Peyer's patch (tissue), 4 donors: ENCODE data around the gene LEAP2. TPM values are rescaled to one million over a fixed set of nuclear protein-coding genes. Genes with fewer than 3 reads are reported as not detected.

Experiments used
- DNase-seq, 3 donors: peaks; one replicate each; pipeline ENCODE4 v3.0.0-alpha.2; 2017 to 2019
- H3K27ac ChIP-seq, 4 donors: fragments of 200-600 bp; sonication (generic); one replicate each; pipeline ENCODE4 v1.5.1; 2016 to 2019
- H3K27me3 ChIP-seq, 2 donors: fragments of 200-600 bp; sonication (generic); one replicate each; pipeline ENCODE4 v1.5.1; 2019
- H3K36me3 ChIP-seq, 3 donors: fragments of 200-600 bp; sonication (generic); one replicate each; pipeline ENCODE4 v1.5.1; 2016 to 2019
- H3K4me1 ChIP-seq, 4 donors: fragments of 200-600 bp; sonication (generic); one replicate each; pipeline ENCODE4 v1.5.1; 2016 to 2019
- H3K4me3 ChIP-seq, 4 donors: fragments of 200-600 bp; sonication (generic); 1 replicate in 3 of 4; 2 replicates in 1 of 4; pipeline ENCODE4 v1.5.1; 2016 to 2019; ENCODE audit warnings: mild to moderate bottlenecking in 1 of 4
- H3K9me3 ChIP-seq, 4 donors: fragments of 200-600 bp; sonication (generic); one replicate each; pipeline ENCODE4 v1.5.1; 2016 to 2019; ENCODE audit warnings: mild to moderate bottlenecking in 1 of 4
- CTCF ChIP-seq, 6 experiments: fragments of 450-650 bp in 4 of 6; fragments of 200-600 bp in 2 of 6; sonication (generic) in 1 of 6; IDR thresholded peaks; one replicate each; pipeline ENCODE4 v1.5.1; 2017 to 2019; ENCODE audit warnings: antibody characterized with exemption in 6 of 6, mild to moderate bottlenecking in 3 of 6, moderate library complexity in 1 of 6
- POLR2A ChIP-seq, 2 donors: fragments of 450-650 bp; IDR thresholded peaks; one replicate each; pipeline ENCODE4 v1.5.1; 2017; ENCODE audit warnings: antibody characterized with exemption in 2 of 2, mild to moderate bottlenecking in 2 of 2, moderate library complexity in 2 of 2
- total RNA-seq, 4 donors: library from RNA; depleted of rRNA; stranded (reverse); fragments of >200 nt; gene quantifications; one replicate each; pipeline ENCODE4 v1.1.0, GENCODE V29; 2016

The LEAP2 gene
- total RNA-seq, 4 donors from 2014 or later, result 7.2 to 29.9 (median 20.1) TPM; not detected in 1

- peaks cover 0 to 20% (median 3%) of the 10 kb centered on the region in 4 donors for H3K4me1 ChIP-seq
- TF ChIP-seq CTCF (IDR thresholded peaks at IDR 0.05) (no peak), POLR2A (IDR thresholded peaks at IDR 0.05) (no peak)
- no peak overlapping the region for H3K27ac ChIP-seq
- H3K4me3 ChIP-seq, result no peak overlapping the region
- no peaks in the 10 kb centered on the region for H3K9me3 ChIP-seq
- no peak for DNase-seq
- H3K36me3 ChIP-seq, result peaks cover 0 to 17% (median 0%) of the 10 kb centered on the region in 3 donors
- H3K27me3 ChIP-seq, result no peaks in the 10 kb centered on the region
Observed at GRCh38 chr5:132827943-132828673, 45.4 kb upstream of the LEAP2 start.

GRCh38 chr5:132828846-132829494 lies 44.5 kb upstream of the LEAP2 start:
- Histone ChIP-seq H3K4me3 (peak overlapping the region in 3 of 4 donors; percentile 55 to 84 (median 65)), H3K27ac (peak overlapping the region in 3 of 4 donors; percentile 80 to 93 (median 92)), H3K36me3 (peaks cover 0 to 15% (median 0%) of the 10 kb centered on the region in 3 donors), H3K4me1 (peaks cover 0 to 20% (median 3%) of the 10 kb centered on the region in 4 donors), H3K27me3 (no peaks in the 10 kb centered on the region), H3K9me3 (no peaks in the 10 kb centered on the region)
- TF ChIP-seq CTCF (IDR thresholded peaks at IDR 0.05), result no peak
- no peak for DNase-seq

GRCh38 chr5:132829742-132830435 lies 43.6 kb upstream of the LEAP2 start:
- H3K27me3 ChIP-seq, result no peaks in the 10 kb centered on the region
- H3K36me3 ChIP-seq, result peaks cover 0 to 7% (median 0%) of the 10 kb centered on the region in 3 donors
- H3K9me3 ChIP-seq, result no peaks in the 10 kb centered on the region
- H3K4me1 ChIP-seq, result peaks cover 0 to 20% (median 3%) of the 10 kb centered on the region in 4 donors
- H3K4me3 ChIP-seq, result peak overlapping the region; percentile 55 to 84 (median 74)
- DNase-seq, result peak; percentile 59 to 92 (median 92)
- TF ChIP-seq CTCF (IDR thresholded peaks at IDR 0.05), result peak; percentile 43 to 96 (median 88)
- peak; percentile 20 to 41 for TF ChIP-seq POLR2A (IDR thresholded peaks at IDR 0.05)
- peak overlapping the region; percentile 73 to 93 (median 86) for H3K27ac ChIP-seq

- DNase-seq, result peak; percentile 35 to 88 (median 83)
- peaks cover 0 to 4% (median 0%) of the 10 kb centered on the region in 3 donors for H3K36me3 ChIP-seq
- no peaks in the 10 kb centered on the region for H3K9me3 ChIP-seq
- peaks cover 0 to 20% (median 1%) of the 10 kb centered on the region in 4 donors for H3K4me1 ChIP-seq
- H3K27ac ChIP-seq, result peak within 1 kb of the TSS; percentile 73 to 93 (median 86)
- no peaks in the 10 kb centered on the region for H3K27me3 ChIP-seq
- TF ChIP-seq CTCF (IDR thresholded peaks at IDR 0.05) (no peak), POLR2A (IDR thresholded peaks at IDR 0.05) (peak; percentile 72 to 74)
- peak within 1 kb of the TSS; percentile 55 to 84 (median 74) for H3K4me3 ChIP-seq
Observed at GRCh38 chr5:132830436-132831094, 42.9 kb upstream of the LEAP2 start, which contains the start of gene SHROOM1. Gene SHROOM1 (minus strand): TSS chr5:132830647. CDS start chr5:132826140, 4,507 bp downstream.
